Measurements from ENCODE around the gene PARD3B.

Gene PARD3B

GRCh38 chr2:204657024-204657423 lies 111.7 kb downstream of the PARD3B start:
- DNase-seq (ENCODE audit: low spot score), result no peak

- no peak for DNase-seq (ENCODE audit: low spot score)
Measured at GRCh38 chr2:204662956-204663355, 117.7 kb downstream of the PARD3B start.

GRCh38 chr2:204663816-204664425 lies 118.6 kb downstream of the PARD3B start:
- no peak for DNase-seq (ENCODE audit: low spot score)

GRCh38 chr2:204664708-204665121 lies 119.4 kb downstream of the PARD3B start:
- no peak for DNase-seq (ENCODE audit: low spot score)

GRCh38 chr2:204665207-204665606 lies 119.9 kb downstream of the PARD3B start:
- DNase-seq (ENCODE audit: low spot score), result no peak

- no peak for DNase-seq (ENCODE audit: low spot score)
Measured at GRCh38 chr2:204665771-204666170, 120.5 kb downstream of the PARD3B start.

GRCh38 chr2:204667990-204668389 lies 122.7 kb downstream of the PARD3B start:
- DNase-seq (ENCODE audit: low spot score), result no peak

- DNase-seq (ENCODE audit: low spot score), result no peak
Measured at GRCh38 chr2:204669382-204669781, 124.1 kb downstream of the PARD3B start.

- DNase-seq (ENCODE audit: low spot score), result no peak
Measured at GRCh38 chr2:204670124-204670523, 124.8 kb downstream of the PARD3B start.

GRCh38 chr2:204670756-204671155 lies 125.5 kb downstream of the PARD3B start:
- DNase-seq (ENCODE audit: low spot score), result no peak

- DNase-seq (ENCODE audit: low spot score), result no peak
Measured at GRCh38 chr2:204672772-204673171, 127.5 kb downstream of the PARD3B start.

GRCh38 chr2:204673877-204674276 lies 128.6 kb downstream of the PARD3B start:
- DNase-seq (ENCODE audit: low spot score), result no peak

- no peak for DNase-seq (ENCODE audit: low spot score)
Measured at GRCh38 chr2:204678031-204678430, 132.8 kb downstream of the PARD3B start.

GRCh38 chr2:204680576-204680975 lies 135.3 kb downstream of the PARD3B start:
- no peak for DNase-seq (ENCODE audit: low spot score)

- no peak for DNase-seq (ENCODE audit: low spot score)
Measured at GRCh38 chr2:204681412-204681811, 136.1 kb downstream of the PARD3B start.

- no peak for DNase-seq (ENCODE audit: low spot score)
Measured at GRCh38 chr2:204683384-204683783, 138.1 kb downstream of the PARD3B start.

- DNase-seq (ENCODE audit: low spot score), result no peak
Measured at GRCh38 chr2:204686406-204686805, 141.1 kb downstream of the PARD3B start.

GRCh38 chr2:204687776-204688175 lies 142.5 kb downstream of the PARD3B start:
- no peak for DNase-seq (ENCODE audit: low spot score)

- DNase-seq (ENCODE audit: low spot score), result peak; percentile 43
Measured at GRCh38 chr2:204691911-204692510, 146.7 kb downstream of the PARD3B start.

GRCh38 chr2:204692790-204693189 lies 147.5 kb downstream of the PARD3B start:
- no peak for DNase-seq (ENCODE audit: low spot score)

- no peak for DNase-seq (ENCODE audit: low spot score)
Measured at GRCh38 chr2:204693262-204693661, 148.0 kb downstream of the PARD3B start.

- DNase-seq (ENCODE audit: low spot score), result no peak
Measured at GRCh38 chr2:204695506-204695905, 150.2 kb downstream of the PARD3B start.

GRCh38 chr2:204696124-204696523 lies 150.8 kb downstream of the PARD3B start:
- no peak for DNase-seq (ENCODE audit: low spot score)
